ENCODE results near the gene APLP2. TPM values are rescaled to one million over a fixed set of nuclear protein-coding genes. Genes with fewer than 3 reads are reported as not detected.

Gene APLP2
- total and polyA plus RNA-seq, 4 donors = 190 to 337 (median 233) TPM

DNA sequence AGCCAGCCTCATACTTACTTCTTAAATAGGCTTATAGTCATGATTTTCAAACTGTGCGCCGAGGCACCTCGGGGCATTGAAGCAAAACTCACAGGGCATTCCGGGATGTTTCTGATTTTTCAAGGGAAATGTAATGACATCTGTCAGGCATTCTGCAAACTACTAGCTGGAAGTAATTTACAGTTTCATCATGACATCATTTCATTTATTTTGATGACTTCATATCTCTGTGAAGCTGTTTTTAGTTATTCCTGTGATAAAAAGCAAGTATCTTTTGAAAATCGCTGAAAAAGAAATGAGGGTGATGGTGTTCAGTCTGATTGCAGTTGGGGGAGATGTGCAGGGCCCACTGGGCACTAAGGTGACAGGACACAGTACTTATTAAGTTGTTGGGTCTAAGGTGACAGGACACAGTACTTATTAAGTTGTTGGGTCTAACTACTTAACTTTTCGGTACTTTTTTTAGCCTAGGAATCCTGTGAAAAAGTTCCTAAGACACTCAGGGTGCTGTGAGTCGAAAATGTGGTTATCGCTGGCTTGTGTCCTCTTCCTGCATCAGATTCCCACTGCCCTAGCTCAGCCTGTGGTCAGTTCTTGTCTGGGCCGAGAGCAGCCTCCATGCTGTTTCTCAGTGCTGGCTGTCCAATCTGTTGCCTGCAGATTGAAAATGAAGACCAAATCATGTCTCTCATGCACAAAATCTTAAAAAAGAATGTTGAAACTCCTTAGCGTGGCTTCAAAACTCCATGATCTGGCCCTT, 42.6 kb downstream of the APLP2 start:
- Histone ChIP-seq H3K9ac (ENCODE audit: low read depth in 1 of 2, low read length in 2 of 2) (no peak overlapping the region), H3K9me3 (ENCODE audit: control insufficient read depth in 4 of 4, low read length in 3 of 4) (no peaks in the 10 kb centered on the region), H3K36me3 (ENCODE audit: control insufficient read depth in 4 of 4, insufficient read depth in 3 of 4, low read depth in 1 of 4, low read length in 3 of 4) (peaks cover 0 to 14% (median 8%) of the 10 kb centered on the region in 4 donors), H3K27me3 (ENCODE audit: control insufficient read depth in 4 of 4, insufficient read depth in 4 of 4, low read length in 3 of 4) (no peaks in the 10 kb centered on the region), H3K27ac (ENCODE audit: low read depth in 1 of 2, low read length in 2 of 2) (no peak overlapping the region), H3K4me3 (ENCODE audit: low read depth in 1 of 3, low read length in 3 of 3) (no peak overlapping the region), H3K4me1 (ENCODE audit: control insufficient read depth in 4 of 4, insufficient read depth in 4 of 4, low read length in 3 of 4) (peaks cover 2 to 22% (median 12%) of the 10 kb centered on the region in 4 donors)
- no peak for DNase-seq (ENCODE audit: low spot score)
- WGBS = 97% methylated on average over 10 of the region's 10 CpGs
- no peak for TF ChIP-seq RXRA (IDR thresholded peaks at IDR 0.05)
- no peak for TF ChIP-seq GABPA (IDR thresholded peaks at IDR 0.05 in 1 of 2, conservative IDR thresholded peaks at IDR 0.05 in 1 of 2)
- TF ChIP-seq FOXA1 (IDR thresholded peaks at IDR 0.05) = no peak
- no peak for TF ChIP-seq FOXA2 (IDR thresholded peaks at IDR 0.05)
- no peak for TF ChIP-seq HNF4A (conservative IDR thresholded peaks at IDR 0.05)
- no peak for TF ChIP-seq RAD21 (IDR thresholded peaks at IDR 0.05)
- no peak for TF ChIP-seq YY1 (IDR thresholded peaks at IDR 0.05)
- TF ChIP-seq TAF1 (conservative IDR thresholded peaks at IDR 0.05) = no peak
- no peak for TF ChIP-seq CTCF (IDR thresholded peaks at IDR 0.05; ENCODE audit: low read depth, low read length, missing input control)
- no peak for TF ChIP-seq HNF4G (IDR thresholded peaks at IDR 0.05)
- TF ChIP-seq SP1 (IDR thresholded peaks at IDR 0.05) = no peak
- TF ChIP-seq ZBTB33 (IDR thresholded peaks at IDR 0.05) = no peak
- TF ChIP-seq ATF3 (IDR thresholded peaks at IDR 0.05) = no peak
- TF ChIP-seq NR2F2 (IDR thresholded peaks at IDR 0.05) = no peak
- TF ChIP-seq, protein P1, sequence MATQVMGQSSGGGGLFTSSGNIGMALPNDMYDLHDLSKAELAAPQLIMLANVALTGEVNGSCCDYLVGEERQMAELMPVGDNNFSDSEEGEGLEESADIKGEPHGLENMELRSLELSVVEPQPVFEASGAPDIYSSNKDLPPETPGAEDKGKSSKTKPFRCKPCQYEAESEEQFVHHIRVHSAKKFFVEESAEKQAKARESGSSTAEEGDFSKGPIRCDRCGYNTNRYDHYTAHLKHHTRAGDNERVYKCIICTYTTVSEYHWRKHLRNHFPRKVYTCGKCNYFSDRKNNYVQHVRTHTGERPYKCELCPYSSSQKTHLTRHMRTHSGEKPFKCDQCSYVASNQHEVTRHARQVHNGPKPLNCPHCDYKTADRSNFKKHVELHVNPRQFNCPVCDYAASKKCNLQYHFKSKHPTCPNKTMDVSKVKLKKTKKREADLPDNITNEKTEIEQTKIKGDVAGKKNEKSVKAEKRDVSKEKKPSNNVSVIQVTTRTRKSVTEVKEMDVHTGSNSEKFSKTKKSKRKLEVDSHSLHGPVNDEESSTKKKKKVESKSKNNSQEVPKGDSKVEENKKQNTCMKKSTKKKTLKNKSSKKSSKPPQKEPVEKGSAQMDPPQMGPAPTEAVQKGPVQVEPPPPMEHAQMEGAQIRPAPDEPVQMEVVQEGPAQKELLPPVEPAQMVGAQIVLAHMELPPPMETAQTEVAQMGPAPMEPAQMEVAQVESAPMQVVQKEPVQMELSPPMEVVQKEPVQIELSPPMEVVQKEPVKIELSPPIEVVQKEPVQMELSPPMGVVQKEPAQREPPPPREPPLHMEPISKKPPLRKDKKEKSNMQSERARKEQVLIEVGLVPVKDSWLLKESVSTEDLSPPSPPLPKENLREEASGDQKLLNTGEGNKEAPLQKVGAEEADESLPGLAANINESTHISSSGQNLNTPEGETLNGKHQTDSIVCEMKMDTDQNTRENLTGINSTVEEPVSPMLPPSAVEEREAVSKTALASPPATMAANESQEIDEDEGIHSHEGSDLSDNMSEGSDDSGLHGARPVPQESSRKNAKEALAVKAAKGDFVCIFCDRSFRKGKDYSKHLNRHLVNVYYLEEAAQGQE (IDR thresholded peaks at IDR 0.05) = no peak
- no peak for TF ChIP-seq EGR1 (IDR thresholded peaks at IDR 0.05; ENCODE audit: low read depth in 2 of 2)
- no peak for TF ChIP-seq JUND (IDR thresholded peaks at IDR 0.05)
- TF ChIP-seq MAX (IDR thresholded peaks at IDR 0.05) = no peak
